Measurements from ENCODE around the gene MFF. TPM values are rescaled to one million over a fixed set of nuclear protein-coding genes. Genes with fewer than 3 reads are reported as not detected.
"Not testable (repeated sequence)": the region's sequence is repeated elsewhere in the genome, so short reads cannot be mapped to it uniquely, and the experiment has no call there.

MFF gene
- total RNA-seq, 1 donor from 2014 or later = 94.8 TPM

- DNase-seq (ENCODE audit: low read depth) = no peak
- H3K27me3 ChIP-seq (ENCODE audit: control insufficient read depth, insufficient read depth, low read length) = no peaks in the 10 kb centered on the region
- no peak for TF ChIP-seq CTCF (IDR thresholded peaks at IDR 0.05; ENCODE audit: insufficient read depth, low read length, poor library complexity, severe bottlenecking)
- no peak overlapping the region for H3K4me3 ChIP-seq (ENCODE audit: low read depth, low read length)
- no peaks in the 10 kb centered on the region for H3K36me3 ChIP-seq (ENCODE audit: control insufficient read depth, insufficient read depth, low read length)
Measured at GRCh38 chr2:227348324-227348723, 23.3 kb downstream of the MFF start.

- Histone ChIP-seq H3K4me3 (ENCODE audit: low read depth, low read length) (no peak overlapping the region), H3K27me3 (ENCODE audit: control insufficient read depth, insufficient read depth, low read length) (no peaks in the 10 kb centered on the region), H3K36me3 (ENCODE audit: control insufficient read depth, insufficient read depth, low read length) (no peaks in the 10 kb centered on the region)
- DNase-seq (ENCODE audit: low read depth) = no peak
- TF ChIP-seq CTCF (IDR thresholded peaks at IDR 0.05; ENCODE audit: insufficient read depth, low read length, poor library complexity, severe bottlenecking) = no peak
Measured at GRCh38 chr2:227349989-227350612, 25.1 kb downstream of the MFF start.

GRCh38 chr2:227351639-227352038, 26.6 kb downstream of the MFF start:
- H3K36me3 ChIP-seq (ENCODE audit: control insufficient read depth, insufficient read depth, low read length) = no peaks in the 10 kb centered on the region
- H3K4me3 ChIP-seq (ENCODE audit: low read depth, low read length) = no peak overlapping the region
- H3K27me3 ChIP-seq (ENCODE audit: control insufficient read depth, insufficient read depth, low read length) = no peaks in the 10 kb centered on the region
- DNase-seq (ENCODE audit: low read depth) = no peak
- TF ChIP-seq CTCF (IDR thresholded peaks at IDR 0.05; ENCODE audit: insufficient read depth, low read length, poor library complexity, severe bottlenecking) = no peak

- no peaks in the 10 kb centered on the region for H3K27me3 ChIP-seq (ENCODE audit: control insufficient read depth, insufficient read depth, low read length)
- no peak for TF ChIP-seq CTCF (IDR thresholded peaks at IDR 0.05; ENCODE audit: insufficient read depth, low read length, poor library complexity, severe bottlenecking)
- no peaks in the 10 kb centered on the region for H3K36me3 ChIP-seq (ENCODE audit: control insufficient read depth, insufficient read depth, low read length)
- DNase-seq (ENCODE audit: low read depth) = no peak
- H3K4me3 ChIP-seq (ENCODE audit: low read depth, low read length) = no peak overlapping the region
Measured at GRCh38 chr2:227360351-227360750, 35.3 kb downstream of the MFF start.

GRCh38 chr2:227363756-227364155, 38.7 kb downstream of the MFF start:
- no peak for DNase-seq (ENCODE audit: low read depth)
- H3K4me3 ChIP-seq (ENCODE audit: low read depth, low read length) = no peak overlapping the region
- peak; percentile 7 for TF ChIP-seq CTCF (IDR thresholded peaks at IDR 0.05; ENCODE audit: insufficient read depth, low read length, poor library complexity, severe bottlenecking)
- no peaks in the 10 kb centered on the region for H3K27me3 ChIP-seq (ENCODE audit: control insufficient read depth, insufficient read depth, low read length)
- no peaks in the 10 kb centered on the region for H3K36me3 ChIP-seq (ENCODE audit: control insufficient read depth, insufficient read depth, low read length)

GRCh38 chr2:227364585-227365263, 39.7 kb downstream of the MFF start:
- DNase-seq (ENCODE audit: low read depth); H3K36me3 ChIP-seq (ENCODE audit: control insufficient read depth, insufficient read depth, low read length); H3K4me3 ChIP-seq (ENCODE audit: low read depth, low read length); H3K27me3 ChIP-seq (ENCODE audit: control insufficient read depth, insufficient read depth, low read length): not testable (repeated sequence)
